ENCODE data around the gene CEP350.
"Not testable (repeated sequence)": the region's sequence is repeated elsewhere in the genome, so short reads cannot be mapped to it uniquely, and the experiment has no call there.

The CEP350 gene

GRCh38 chr1:179995576-179995975, 41.0 kb downstream of the CEP350 start:
- no peak for DNase-seq (ENCODE audit: low read depth)

GRCh38 chr1:179996099-179996498, 41.5 kb downstream of the CEP350 start:
- no peak for DNase-seq (ENCODE audit: low read depth)

GRCh38 chr1:180000575-180000974, 46.0 kb downstream of the CEP350 start:
- no peak for DNase-seq (ENCODE audit: low read depth)

- DNase-seq (ENCODE audit: low read depth): no peak
Observed at GRCh38 chr1:180002437-180002836, 47.8 kb downstream of the CEP350 start.

GRCh38 chr1:180003026-180003695, 48.6 kb downstream of the CEP350 start:
- DNase-seq (ENCODE audit: low read depth): no peak

- not testable (repeated sequence) for DNase-seq (ENCODE audit: low read depth)
Observed at GRCh38 chr1:180006762-180007161, 52.2 kb downstream of the CEP350 start.

GRCh38 chr1:180020017-180020416, 65.4 kb downstream of the CEP350 start:
- no peak for DNase-seq (ENCODE audit: low read depth)

GRCh38 chr1:180026556-180026955, 71.9 kb downstream of the CEP350 start:
- DNase-seq (ENCODE audit: low read depth): no peak

GRCh38 chr1:180027949-180028445, 73.4 kb downstream of the CEP350 start:
- no peak for DNase-seq (ENCODE audit: low read depth)

- DNase-seq (ENCODE audit: low read depth): no peak
Observed at GRCh38 chr1:180028864-180029263, 74.3 kb downstream of the CEP350 start.

- no peak for DNase-seq (ENCODE audit: low read depth)
Observed at GRCh38 chr1:180029524-180030135, 75.0 kb downstream of the CEP350 start.

GRCh38 chr1:180031664-180032063, 77.1 kb downstream of the CEP350 start:
- DNase-seq (ENCODE audit: low read depth): no peak

GRCh38 chr1:180033390-180033789, 78.8 kb downstream of the CEP350 start:
- DNase-seq (ENCODE audit: low read depth): no peak

GRCh38 chr1:180040034-180040433, 85.4 kb downstream of the CEP350 start:
- no peak for DNase-seq (ENCODE audit: low read depth)

GRCh38 chr1:180041582-180041981, 87.0 kb downstream of the CEP350 start:
- DNase-seq (ENCODE audit: low read depth): no peak

- no peak for DNase-seq (ENCODE audit: low read depth)
Observed at GRCh38 chr1:180042988-180043622, 88.5 kb downstream of the CEP350 start.

GRCh38 chr1:180043785-180044184, 89.2 kb downstream of the CEP350 start:
- DNase-seq (ENCODE audit: low read depth): no peak

GRCh38 chr1:180046674-180047073, 92.1 kb downstream of the CEP350 start:
- no peak for DNase-seq (ENCODE audit: low read depth)

- DNase-seq (ENCODE audit: low read depth): no peak
Observed at GRCh38 chr1:180053594-180054567, 99.3 kb downstream of the CEP350 start.

- no peak for DNase-seq (ENCODE audit: low read depth)
Observed at GRCh38 chr1:180057883-180058396, 103.3 kb downstream of the CEP350 start.

- no peak for DNase-seq (ENCODE audit: low read depth)
Observed at GRCh38 chr1:180061019-180061418, 106.4 kb downstream of the CEP350 start.

- DNase-seq (ENCODE audit: low read depth): no peak
Observed at GRCh38 chr1:180062452-180062971, 107.9 kb downstream of the CEP350 start.

Data from stimulated activated CD8-positive, alpha-beta memory T cell treated with anti-CD3 and anti-CD28 coated beads, Interleukin-12 subunit alpha, Interleukin-12 subunit beta, amount 100 ng/mL, for 1 hour (primary cell).